ENCODE results near the gene GNAO1.

- TF ChIP-seq CTCF (IDR thresholded peaks at IDR 0.05) (no peak), ZFX (IDR thresholded peaks at IDR 0.05; ENCODE audit: borderline replicate concordance) (no peak)
These were observed 136.0 kb downstream of the GNAO1 start for GRCh38 chr16:56327071-56327928.
